Stimulated activated CD8-positive, alpha-beta memory T cell treated with anti-CD3 and anti-CD28 coated beads, Interleukin-12 subunit alpha, Interleukin-12 subunit beta, amount 100 ng/mL, for 1 hour (primary cell): ENCODE data around the gene PSEN1.

ENCODE experiments used
- DNase-seq: peaks from one replicate; pipeline ENCODE4 v3.0.0-alpha.2; 2020; ENCODE audit warnings: low read depth

PSEN1 gene

GRCh38 chr14:73253721-73254120, 117.4 kb downstream of the PSEN1 start:
- no peak for DNase-seq

- DNase-seq, result no peak
These were observed 118.1 kb downstream of the PSEN1 start for GRCh38 chr14:73254247-73255004.

- DNase-seq, result no peak
These were observed 118.7 kb downstream of the PSEN1 start for GRCh38 chr14:73255005-73255400.

- no peak for DNase-seq
These were observed 119.5 kb downstream of the PSEN1 start for GRCh38 chr14:73255693-73256225.

GRCh38 chr14:73258076-73258475, 121.8 kb downstream of the PSEN1 start:
- no peak for DNase-seq

- no peak for DNase-seq
These were observed 122.7 kb downstream of the PSEN1 start for GRCh38 chr14:73258845-73259611.

GRCh38 chr14:73259837-73260236, 123.5 kb downstream of the PSEN1 start:
- no peak for DNase-seq

- no peak for DNase-seq
These were observed 124.3 kb downstream of the PSEN1 start for GRCh38 chr14:73260574-73260973.

- DNase-seq, result no peak
These were observed 124.8 kb downstream of the PSEN1 start for GRCh38 chr14:73261075-73261474.

GRCh38 chr14:73261520-73262426, 125.5 kb downstream of the PSEN1 start:
- no peak for DNase-seq

- DNase-seq, result no peak
These were observed 126.3 kb downstream of the PSEN1 start for GRCh38 chr14:73262427-73263183.

GRCh38 chr14:73263606-73264005, 127.3 kb downstream of the PSEN1 start:
- no peak for DNase-seq

- DNase-seq, result no peak
These were observed 128.0 kb downstream of the PSEN1 start for GRCh38 chr14:73264080-73264884.

GRCh38 chr14:73264885-73265720, 128.8 kb downstream of the PSEN1 start:
- no peak for DNase-seq

GRCh38 chr14:73265721-73266046, 129.4 kb downstream of the PSEN1 start:
- no peak for DNase-seq

- DNase-seq, result no peak
These were observed 130.0 kb downstream of the PSEN1 start for GRCh38 chr14:73266317-73266716.

- DNase-seq, result no peak
These were observed 131.2 kb downstream of the PSEN1 start for GRCh38 chr14:73267474-73267873.

- DNase-seq, result no peak
These were observed 133.6 kb downstream of the PSEN1 start for GRCh38 chr14:73269729-73270531.

- no peak for DNase-seq
These were observed 136.1 kb downstream of the PSEN1 start for GRCh38 chr14:73272393-73272792.
